ENCODE measurements around the gene KCNC1. TPM values are rescaled to one million over a fixed set of nuclear protein-coding genes. Genes with fewer than 3 reads are reported as not detected.

KCNC1 gene
- total RNA-seq, 1 experiment from 2014 or later = 0.04 TPM

DNA sequence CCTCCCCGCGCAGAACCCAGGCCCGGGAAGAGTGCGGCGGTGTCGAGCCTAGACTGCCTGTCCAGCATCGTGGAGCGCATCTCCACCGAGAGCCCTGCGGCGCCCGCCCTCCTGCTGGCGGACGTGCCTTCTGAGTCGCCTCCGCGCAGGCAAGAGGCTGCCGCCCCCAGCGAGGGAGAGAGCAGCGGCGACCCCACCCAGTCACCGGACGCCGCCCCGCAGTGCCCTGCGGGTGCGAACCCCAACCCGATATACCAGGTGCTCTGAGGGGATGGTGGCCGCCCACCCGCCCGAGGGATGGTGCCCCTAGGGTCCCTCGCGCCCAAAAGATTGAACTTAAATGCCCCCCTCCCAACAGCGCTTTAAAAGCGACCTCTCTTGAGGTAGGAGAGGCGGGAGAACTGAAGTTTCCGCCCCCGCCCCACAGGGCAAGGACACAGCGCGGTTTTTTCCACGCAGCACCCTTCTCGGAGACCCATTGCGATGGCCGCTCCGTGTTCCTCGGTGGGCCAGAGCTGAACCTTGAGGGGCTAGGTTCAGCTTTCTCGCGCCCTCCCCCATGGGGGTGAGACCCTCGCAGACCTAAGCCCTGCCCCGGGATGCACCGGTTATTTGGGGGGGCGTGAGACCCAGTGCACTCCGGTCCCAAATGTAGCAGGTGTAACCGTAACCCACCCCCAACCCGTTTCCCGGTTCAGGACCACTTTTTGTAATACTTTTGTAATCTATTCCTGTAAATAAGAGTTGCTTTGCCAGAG is 13.2 kb upstream of the KCNC1 start:
- no peak overlapping the region for H3K9ac ChIP-seq (ENCODE audit: extremely low read depth, insufficient read length, low read length)
- no peaks in the 10 kb centered on the region for H3K79me2 ChIP-seq (ENCODE audit: insufficient read depth, low read length)
- H3K27ac ChIP-seq (ENCODE audit: insufficient read length, low read depth, low read length) = no peak overlapping the region
- no peak overlapping the region for H2BK120ac ChIP-seq (ENCODE audit: low read depth, low read length, poor library complexity, severe bottlenecking)
- H2BK15ac ChIP-seq (ENCODE audit: low read depth, low read length) = no peak overlapping the region
- TF ChIP-seq, protein P1, sequence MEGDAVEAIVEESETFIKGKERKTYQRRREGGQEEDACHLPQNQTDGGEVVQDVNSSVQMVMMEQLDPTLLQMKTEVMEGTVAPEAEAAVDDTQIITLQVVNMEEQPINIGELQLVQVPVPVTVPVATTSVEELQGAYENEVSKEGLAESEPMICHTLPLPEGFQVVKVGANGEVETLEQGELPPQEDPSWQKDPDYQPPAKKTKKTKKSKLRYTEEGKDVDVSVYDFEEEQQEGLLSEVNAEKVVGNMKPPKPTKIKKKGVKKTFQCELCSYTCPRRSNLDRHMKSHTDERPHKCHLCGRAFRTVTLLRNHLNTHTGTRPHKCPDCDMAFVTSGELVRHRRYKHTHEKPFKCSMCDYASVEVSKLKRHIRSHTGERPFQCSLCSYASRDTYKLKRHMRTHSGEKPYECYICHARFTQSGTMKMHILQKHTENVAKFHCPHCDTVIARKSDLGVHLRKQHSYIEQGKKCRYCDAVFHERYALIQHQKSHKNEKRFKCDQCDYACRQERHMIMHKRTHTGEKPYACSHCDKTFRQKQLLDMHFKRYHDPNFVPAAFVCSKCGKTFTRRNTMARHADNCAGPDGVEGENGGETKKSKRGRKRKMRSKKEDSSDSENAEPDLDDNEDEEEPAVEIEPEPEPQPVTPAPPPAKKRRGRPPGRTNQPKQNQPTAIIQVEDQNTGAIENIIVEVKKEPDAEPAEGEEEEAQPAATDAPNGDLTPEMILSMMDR (conservative IDR thresholded peaks at IDR 0.05) = no peak
- peak overlapping the region; percentile 68 for H3K4me2 ChIP-seq (ENCODE audit: insufficient read depth, insufficient read length, low read length)
- H3K36me3 Mint-ChIP-seq (ENCODE audit: insufficient read depth in 1 of 3, low read depth in 3 of 3) = no peaks in the 10 kb centered on the region
- no peak overlapping the region for H3T11ph ChIP-seq (ENCODE audit: low read length)
- H3K23me2 ChIP-seq (ENCODE audit: insufficient read length, low read depth, low read length, poor library complexity, severe bottlenecking) = peaks cover 11% of the 10 kb centered on the region
- WGBS (ENCODE audit: extremely low coverage, insufficient read length, low lambda C conversion rate) = no CpG with 5 or more reads among the region's 56 CpGs
- H3K27me3 Mint-ChIP-seq (ENCODE audit: low read depth) = peaks cover 5% of the 10 kb centered on the region
- H3K27ac Mint-ChIP-seq = no peak overlapping the region
- H3K4me1 ChIP-seq (ENCODE audit: insufficient read depth, low read length) = no peaks in the 10 kb centered on the region
- no peaks in the 10 kb centered on the region for H4K20me1 ChIP-seq (ENCODE audit: control insufficient read depth, insufficient read depth, insufficient read length)
- H3K27me3 ChIP-seq (ENCODE audit: insufficient read depth, low read length) = peaks cover 70% of the 10 kb centered on the region
- H3K14ac ChIP-seq (ENCODE audit: insufficient read depth, low read length) = no peak overlapping the region
- H3K79me1 ChIP-seq (ENCODE audit: insufficient read depth, low read depth, low read length, poor library complexity, severe bottlenecking) = no peaks in the 10 kb centered on the region
- H2BK20ac ChIP-seq (ENCODE audit: low read depth, low read length, poor library complexity, severe bottlenecking) = no peak overlapping the region
- H4K5ac ChIP-seq (ENCODE audit: insufficient read length, low read depth, low read length) = no peak overlapping the region
- H2AK5ac ChIP-seq (ENCODE audit: insufficient read length, low read length) = no peak overlapping the region
- H3K9me3 Mint-ChIP-seq = peaks cover 0 to 3% of the 10 kb centered on the region in 2 experiments; a peak in 1 of 5 replicates
- H2BK5ac ChIP-seq (ENCODE audit: insufficient read length, low read length) = no peak overlapping the region
- H3K18ac ChIP-seq (ENCODE audit: insufficient read length, low read depth, low read length) = no peak overlapping the region
- H2AFZ ChIP-seq (ENCODE audit: low read length) = no peak overlapping the region
- DNase-seq = no peak
- H3K23ac ChIP-seq (ENCODE audit: insufficient read length, low read depth, low read length) = no peak overlapping the region
- H3K56ac ChIP-seq (ENCODE audit: insufficient read length, low read depth, low read length) = no peak overlapping the region
- no peak overlapping the region for H4K8ac ChIP-seq (replicated peaks; ENCODE audit: insufficient read length, low read depth, low read length)
- no peak overlapping the region for H4K91ac ChIP-seq (ENCODE audit: insufficient read length, low read depth, low read length)
- no peaks in the 10 kb centered on the region for H3K9me3 ChIP-seq (ENCODE audit: control insufficient read depth, low read depth, low read length)
- no peak overlapping the region for H3K4ac ChIP-seq (ENCODE audit: low read depth, low read length)
- H3K4me3 Mint-ChIP-seq = peak overlapping the region in 1 of 2 experiments; percentile 72; a peak in 3 of 5 replicates
- H2BK12ac ChIP-seq (ENCODE audit: insufficient read length, low read depth, low read length) = no peak overlapping the region
- peaks cover 15 to 28% of the 10 kb centered on the region in 2 experiments for H3K4me1 Mint-ChIP-seq
